SH-SY5Y (cell line): Measurements from ENCODE around the gene APOC1.

Experiments
- GATA2 ChIP-seq: IDR thresholded peaks from 2 replicates; pipeline ENCODE4 v1.6.1; 2011; ENCODE audit warnings: mild to moderate bottlenecking, low read depth, low read length
- GATA3 ChIP-seq: IDR thresholded peaks from 2 replicates; pipeline ENCODE4 v1.6.1; 2011; ENCODE audit warnings: low read depth, mild to moderate bottlenecking, low read length, moderate library complexity

Gene APOC1

GRCh38 chr19:44927746-44928145, 13.3 kb downstream of the APOC1 start:
- TF ChIP-seq GATA3 (no peak), GATA2 (no peak)

- TF ChIP-seq GATA3 (no peak), GATA2 (no peak)
These were observed 15.7 kb downstream of the APOC1 start for GRCh38 chr19:44930088-44930487.

- no peak for TF ChIP-seq GATA2
- TF ChIP-seq GATA3, result no peak
These were observed 17.1 kb downstream of the APOC1 start for GRCh38 chr19:44931541-44931940.

GRCh38 chr19:44939668-44940067, 25.3 kb downstream of the APOC1 start:
- no peak for TF ChIP-seq GATA2
- TF ChIP-seq GATA3, result no peak

GRCh38 chr19:44942067-44942571, 27.7 kb downstream of the APOC1 start, which contains the start of gene APOC4:
Gene APOC4 (plus strand): TSS chr19:44942237. CDS start chr19:44942278, 41 bp downstream.
- TF ChIP-seq GATA3 (no peak), GATA2 (no peak)

- no peak for TF ChIP-seq GATA2
- TF ChIP-seq GATA3, result no peak
These were observed 29.4 kb downstream of the APOC1 start for GRCh38 chr19:44943801-44944249.

GRCh38 chr19:44947041-44947581, 32.7 kb downstream of the APOC1 start:
- no peak for TF ChIP-seq GATA3
- no peak for TF ChIP-seq GATA2

- TF ChIP-seq GATA2, result no peak
- TF ChIP-seq GATA3, result no peak
These were observed 33.8 kb downstream of the APOC1 start for GRCh38 chr19:44948237-44948636.

- TF ChIP-seq GATA2, result no peak
- TF ChIP-seq GATA3, result no peak
These were observed 34.5 kb downstream of the APOC1 start for GRCh38 chr19:44948763-44949374.

GRCh38 chr19:44949550-44949949, 35.1 kb downstream of the APOC1 start:
- TF ChIP-seq GATA2 (no peak), GATA3 (no peak)

- no peak for TF ChIP-seq GATA3
- peak; percentile 66 for TF ChIP-seq GATA2
These were observed 37.1 kb downstream of the APOC1 start for GRCh38 chr19:44951179-44952159.

- TF ChIP-seq GATA3 (no peak), GATA2 (no peak)
These were observed 39.9 kb downstream of the APOC1 start for GRCh38 chr19:44954278-44954648.

GRCh38 chr19:44954649-44955504, 40.5 kb downstream of the APOC1 start, which contains the start of gene CLPTM1:
Gene CLPTM1 (plus strand): TSS chr19:44955380. CDS start chr19:44955396, 16 bp downstream.
- TF ChIP-seq GATA2, result no peak
- no peak for TF ChIP-seq GATA3
